Endothelial cell of umbilical vein (primary cell): ENCODE data around the gene RHAG. TPM values are rescaled to one million over a fixed set of nuclear protein-coding genes. Genes with fewer than 3 reads are reported as not detected.
"Not testable (repeated sequence)": the region's sequence is repeated elsewhere in the genome, so short reads cannot be mapped to it uniquely, and the experiment has no call there.

ENCODE experiments used
- BruUV-seq: library from RNA; stranded (reverse); fragments of 400-500 nt; replicated peaks from 2 replicates; lab custom pipeline; 2021; lab: Mats Ljungman, UMichigan
- CTCF ChIA-PET: fragments of 300-600, 350-600 bp; sonication (Branson Sonifier 250); formaldehyde crosslinking; loops from one replicate; lab custom pipeline; 2021; ENCODE audit warnings: antibody characterized with exemption, inconsistent platforms; lab: Charles Lee
- POLR2A ChIA-PET: fragments of 300-600, 350-600 bp; sonication (Branson Sonifier 250); formaldehyde crosslinking; loops from one replicate; lab custom pipeline; 2021; ENCODE audit warnings: antibody characterized with exemption, inconsistent platforms; lab: Charles Lee
- DNase-seq: peaks from one replicate; pipeline ENCODE4 v3.0.0-alpha.2; 2011; ENCODE audit warnings: low read depth, low spot score
- FAIRE-seq: peaks from 2 replicates; lab custom pipeline; 2011; peaks lifted over from hg19 to GRCh38; lab: Jason Lieb, UNC
- H2AFZ ChIP-seq: 2 replicates; pipeline ENCODE4 v1.6.0; 2012; ENCODE audit warnings: low read depth, low read length, control low read depth, inconsistent platforms
- H3K27ac ChIP-seq: 2 replicates; pipeline ENCODE4 v1.5.1; 2011; ENCODE audit warnings: low read depth, mild to moderate bottlenecking, control low read depth, low read length, moderate library complexity; ENCODE audit not compliant: insufficient read depth
- H3K27me3 ChIP-seq, 2 experiments: 2 replicates each; pipeline versions ENCODE4 v1.6.0 to v1.6.1; 2011; ENCODE audit warnings: low read length in 2 of 2, mixed read lengths in 1 of 2; ENCODE audit not compliant: control insufficient read depth in 2 of 2, insufficient read depth in 2 of 2
- H3K36me3 ChIP-seq, 2 experiments: 2 replicates in 1 of 2; 3 replicates in 1 of 2; pipeline ENCODE4 v1.5.1; 2011; ENCODE audit warnings: low read length in 2 of 2, mild to moderate bottlenecking in 1 of 2, moderate library complexity in 1 of 2; ENCODE audit not compliant: control insufficient read depth in 2 of 2, insufficient read depth in 2 of 2; ENCODE audit errors: extremely low read depth in 1 of 2
- H3K4me1 ChIP-seq: 3 replicates; pipeline ENCODE4 v1.5.1; 2011; ENCODE audit warnings: mild to moderate bottlenecking, low read length; ENCODE audit not compliant: control insufficient read depth, insufficient read depth; ENCODE audit errors: extremely low read depth
- H3K4me2 ChIP-seq: 2 replicates; pipeline ENCODE4 v1.6.1; 2011; ENCODE audit warnings: low read length, control low read depth, mixed read lengths; ENCODE audit not compliant: insufficient read depth
- H3K4me3 ChIP-seq, 3 experiments: fragments of 200-600 bp in 1 of 3; sonication (generic), shearing (Covaris generic) in 1 of 3; replicated peaks in 1 of 3; 2 replicates each; pipeline ENCODE4 v1.5.1; 2011 to 2016; ENCODE audit warnings: control low read depth in 3 of 3, low read length in 3 of 3, mild to moderate bottlenecking in 2 of 3, inconsistent platforms in 1 of 3, low read depth in 1 of 3, moderate library complexity in 1 of 3; ENCODE audit not compliant: insufficient read depth in 1 of 3
- H3K79me2 ChIP-seq: 2 replicates; pipeline ENCODE4 v1.6.0; 2012; ENCODE audit warnings: low read length, inconsistent platforms; ENCODE audit not compliant: control insufficient read depth, insufficient read depth
- H3K9ac ChIP-seq: replicated peaks from 2 replicates; pipeline ENCODE3; 2011; ENCODE audit warnings: low read length, control low read depth; ENCODE audit not compliant: insufficient read depth; ENCODE audit errors: extremely low read depth
- H3K9me1 ChIP-seq: replicated peaks from 3 replicates; pipeline ENCODE4 v1.6.0; 2011; ENCODE audit warnings: mild to moderate bottlenecking, low read length; ENCODE audit not compliant: control insufficient read depth, insufficient read depth; ENCODE audit errors: extremely low read depth
- H3K9me3 ChIP-seq: replicated peaks from 2 replicates; pipeline ENCODE4 v1.5.1; 2012; ENCODE audit warnings: low read length, inconsistent platforms; ENCODE audit not compliant: control insufficient read depth, insufficient read depth
- H4K20me1 ChIP-seq: replicated peaks from 2 replicates; pipeline ENCODE3; 2011; ENCODE audit warnings: mild to moderate bottlenecking, low read length; ENCODE audit not compliant: control insufficient read depth, insufficient read depth; ENCODE audit errors: extremely low read depth
- EZH2 ChIP-seq: IDR thresholded peaks from 2 replicates; pipeline ENCODE4 v1.6.1; 2012; ENCODE audit warnings: borderline replicate concordance, low read depth, mild to moderate bottlenecking, moderate library complexity, low read length, inconsistent platforms; ENCODE audit not compliant: severe bottlenecking
- FOS ChIP-seq: IDR thresholded peaks from 2 replicates; pipeline ENCODE4 v1.6.1; 2011; ENCODE audit warnings: mild to moderate bottlenecking, low read length, moderate library complexity, borderline replicate concordance; ENCODE audit not compliant: insufficient read depth
- GATA2 ChIP-seq: IDR thresholded peaks from 2 replicates; pipeline ENCODE4 v1.7.0; 2011; ENCODE audit warnings: low read depth, mild to moderate bottlenecking, moderate library complexity, mixed read lengths, low read length; ENCODE audit not compliant: insufficient read length, insufficient read depth
- JUN ChIP-seq: IDR thresholded peaks from 2 replicates; pipeline ENCODE4 v1.6.1; 2011; ENCODE audit warnings: borderline replicate concordance, low read depth; ENCODE audit not compliant: insufficient read length, insufficient read depth
- MYC ChIP-seq: IDR thresholded peaks from one replicate; pipeline ENCODE4 v1.6.1; 2011; ENCODE audit warnings: mild to moderate bottlenecking, low read depth, low read length
- POLR2A ChIP-seq: IDR thresholded peaks from 2 replicates; pipeline ENCODE4 v1.6.1; 2012; ENCODE audit warnings: low read depth, mild to moderate bottlenecking, control low read depth, low read length
- POLR2AphosphoS5 ChIP-seq: IDR thresholded peaks from 2 replicates; pipeline ENCODE4 v1.6.1; 2012; ENCODE audit warnings: low read depth, mild to moderate bottlenecking, control low read depth, low read length, moderate library complexity; ENCODE audit not compliant: insufficient read depth
- dilution Hi-C: fragments of 300-500 bp; cut with MboI; formaldehyde crosslinking; loops from one replicate; pipeline ENCODE4 v1.15.0; 2019; ENCODE audit warnings: low sequenced_read_pairs; ENCODE audit not compliant: extremely low pct_ligation_motif_present
- intact Hi-C: fragments of 100-400 bp; cut with micrococcal nuclease; formaldehyde crosslinking; loops from one replicate; pipeline ENCODE4 v1.10.0; 2022
- polyA plus RNA-seq, 4 experiments: library from polyadenylated mRNA; depleted of rRNA in 3 of 4; stranded (reverse) in 3 of 4; unstranded in 1 of 4; fragments of >200 nt; gene quantifications; 2 replicates each; pipeline versions ENCODE4 v1.2.1 to v1.2.3, GENCODE V29; 2011 to 2012; ENCODE audit warnings: missing spikeins in 1 of 4
- total RNA-seq: library from RNA; stranded (reverse); gene quantifications from 2 replicates; pipeline ENCODE4 v1.2.3, GENCODE V29; 2021
- TF ChIP-seq, protein P1 (sequence below), 2 donors: IDR thresholded peaks; 1 replicate in 1 of 2; 2 replicates in 1 of 2; pipeline ENCODE4 v1.5.1; 2011; ENCODE audit warnings: low read length in 2 of 2, mild to moderate bottlenecking in 2 of 2, moderate library complexity in 2 of 2, control low read depth in 1 of 2, inconsistent platforms in 1 of 2, low read depth in 1 of 2; ENCODE audit not compliant: insufficient read depth in 1 of 2; ENCODE audit errors: extremely low read depth in 1 of 2
- TF ChIP-seq, protein P2 (sequence below): IDR thresholded peaks from 2 replicates; pipeline ENCODE4 v1.6.1; 2011; ENCODE audit not compliant: insufficient read depth, insufficient read length

Gene RHAG
- total and polyA plus RNA-seq, 2 donors (not counting 3 experiments of a cell fraction or from before 2014, with no cell fraction given), result not detected

DNA sequence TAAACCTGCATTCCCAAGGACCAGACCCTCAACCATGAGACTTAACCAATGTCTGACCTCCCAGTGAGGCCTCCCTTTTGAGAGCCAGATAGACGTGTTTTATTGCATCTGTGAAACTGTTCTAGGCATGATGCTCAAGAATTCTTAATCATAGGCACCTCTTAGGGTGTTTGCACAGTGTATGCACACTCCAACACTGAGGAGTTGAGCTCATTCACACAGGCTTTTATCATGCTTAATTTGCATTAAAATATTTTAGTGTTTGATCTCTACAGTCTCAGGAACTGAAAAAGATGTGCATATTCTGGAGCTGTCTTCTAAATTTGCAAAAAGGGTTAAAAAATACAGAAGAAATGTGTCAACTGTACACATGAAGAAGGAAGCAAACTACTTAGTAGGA is 27.4 kb downstream of the RHAG start:
- Histone ChIP-seq H3K27me3 (peaks cover 5 to 16% of the 10 kb centered on the region in 2 experiments), H2AFZ (no peak overlapping the region), H3K4me2 (no peak overlapping the region), H3K9me3 (no peaks in the 10 kb centered on the region), H4K20me1 (no peaks in the 10 kb centered on the region), H3K27ac (no peak overlapping the region), H3K4me1 (peaks cover 3% of the 10 kb centered on the region), H3K4me3 (no peak overlapping the region), H3K36me3 (no peaks in the 10 kb centered on the region), H3K9ac (no peak overlapping the region), H3K9me1 (no peaks in the 10 kb centered on the region), H3K79me2 (no peaks in the 10 kb centered on the region)
- BruUV-seq, result no TSS peak
- FAIRE-seq (no peak), DNase-seq (no peak)
- ChIA-PET CTCF (interaction anchor here (1.6 to 9.3 kb wide), 2 partner anchors 12 to 77 kb away, joined by 6 to 341 read pairs; no protein-coding TSS in a partner anchor), POLR2A (no interaction called here)
- intact Hi-C loops, result loop anchor here (5.0 kb wide), 1 partner anchor 238 kb away; no protein-coding TSS in a partner anchor
- TF ChIP-seq POLR2AphosphoS5 (no peak), EZH2 (no peak), MYC (no peak), GATA2 (no peak), JUN (no peak), FOS (no peak), POLR2A (no peak)
- TF ChIP-seq, protein P1, sequence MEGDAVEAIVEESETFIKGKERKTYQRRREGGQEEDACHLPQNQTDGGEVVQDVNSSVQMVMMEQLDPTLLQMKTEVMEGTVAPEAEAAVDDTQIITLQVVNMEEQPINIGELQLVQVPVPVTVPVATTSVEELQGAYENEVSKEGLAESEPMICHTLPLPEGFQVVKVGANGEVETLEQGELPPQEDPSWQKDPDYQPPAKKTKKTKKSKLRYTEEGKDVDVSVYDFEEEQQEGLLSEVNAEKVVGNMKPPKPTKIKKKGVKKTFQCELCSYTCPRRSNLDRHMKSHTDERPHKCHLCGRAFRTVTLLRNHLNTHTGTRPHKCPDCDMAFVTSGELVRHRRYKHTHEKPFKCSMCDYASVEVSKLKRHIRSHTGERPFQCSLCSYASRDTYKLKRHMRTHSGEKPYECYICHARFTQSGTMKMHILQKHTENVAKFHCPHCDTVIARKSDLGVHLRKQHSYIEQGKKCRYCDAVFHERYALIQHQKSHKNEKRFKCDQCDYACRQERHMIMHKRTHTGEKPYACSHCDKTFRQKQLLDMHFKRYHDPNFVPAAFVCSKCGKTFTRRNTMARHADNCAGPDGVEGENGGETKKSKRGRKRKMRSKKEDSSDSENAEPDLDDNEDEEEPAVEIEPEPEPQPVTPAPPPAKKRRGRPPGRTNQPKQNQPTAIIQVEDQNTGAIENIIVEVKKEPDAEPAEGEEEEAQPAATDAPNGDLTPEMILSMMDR (IDR thresholded peaks at IDR 0.05; ENCODE audit: extremely low read depth in 1 of 2, insufficient read depth in 1 of 2, low read depth in 1 of 2, low read length in 2 of 2), result no peak
- TF ChIP-seq, protein P2, sequence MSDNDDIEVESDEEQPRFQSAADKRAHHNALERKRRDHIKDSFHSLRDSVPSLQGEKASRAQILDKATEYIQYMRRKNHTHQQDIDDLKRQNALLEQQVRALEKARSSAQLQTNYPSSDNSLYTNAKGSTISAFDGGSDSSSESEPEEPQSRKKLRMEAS, result no peak
- dilution Hi-C loops, result no loop called here

DNA sequence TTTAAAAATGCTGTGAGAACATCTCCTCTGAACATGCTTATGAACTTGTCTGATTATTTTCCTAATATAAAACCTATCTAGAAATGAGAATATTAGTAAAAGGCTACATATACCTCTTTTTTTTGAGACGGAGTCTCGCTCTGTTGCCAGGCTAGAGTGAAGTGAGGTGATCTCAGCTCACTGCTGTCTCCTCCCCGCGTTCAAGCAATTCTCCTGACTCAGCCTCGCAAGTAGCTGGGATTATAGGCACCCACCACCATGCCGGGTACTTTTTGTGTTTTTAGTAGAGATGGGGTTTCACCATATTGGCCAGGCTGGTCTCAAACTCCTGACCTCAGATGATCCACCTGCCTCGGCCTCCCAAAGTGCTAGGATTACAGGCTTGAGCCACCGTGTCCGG is 28.4 kb downstream of the RHAG start:
- H3K79me2 ChIP-seq, dilution Hi-C loops, H3K9me1 ChIP-seq, H3K9ac ChIP-seq, H3K4me1 ChIP-seq, H3K9me3 ChIP-seq, FAIRE-seq, H2AFZ ChIP-seq, H3K27ac ChIP-seq, H3K4me2 ChIP-seq, H3K36me3 ChIP-seq, H4K20me1 ChIP-seq, POLR2A ChIA-PET, BruUV-seq, DNase-seq, H3K4me3 ChIP-seq: not testable (repeated sequence)
- H3K27me3 ChIP-seq, result peaks cover 5 to 16% of the 10 kb centered on the region in 2 experiments
- intact Hi-C loops, result loop anchor here (5.0 kb wide), 1 partner anchor 239 kb away; no protein-coding TSS in a partner anchor
- CTCF ChIA-PET, result interaction anchor here (1.4 to 9.3 kb wide), 4 partner anchors 13 to 155 kb away, joined by 4 to 341 read pairs (median 6); no protein-coding TSS in a partner anchor
